Nephron progenitor cell (in vitro differentiated cells): Measurements from ENCODE around the gene KLHDC4.

Experiments
- DNase-seq: peaks from one replicate; pipeline ENCODE4 v3.0.0; 2021
- H3K27ac Mint-ChIP-seq: 2 replicates; pipeline ENCODE4 v1.8.0; 2021; ENCODE audit warnings: mild to moderate bottlenecking, moderate library complexity, mixed read lengths
- H3K27me3 Mint-ChIP-seq: 2 replicates; pipeline ENCODE4 v1.8.0; 2021; ENCODE audit warnings: mild to moderate bottlenecking, low read depth, mixed read lengths; ENCODE audit not compliant: poor library complexity
- H3K36me3 Mint-ChIP-seq: 2 replicates; pipeline ENCODE4 v1.8.0; 2021; ENCODE audit warnings: low read depth, mixed read lengths
- H3K4me1 Mint-ChIP-seq: 2 replicates; pipeline ENCODE4 v1.8.0; 2021; ENCODE audit warnings: mixed read lengths
- H3K4me3 Mint-ChIP-seq: 2 replicates; pipeline ENCODE4 v1.8.0; 2021; ENCODE audit warnings: mild to moderate bottlenecking, moderate library complexity, mixed read lengths
- H3K9me3 Mint-ChIP-seq: 2 replicates; pipeline ENCODE4 v1.8.0; 2021; ENCODE audit warnings: mild to moderate bottlenecking, moderate library complexity, mixed read lengths
- CTCF ChIP-seq: fragments of 200-600 bp; sonication (generic); IDR thresholded peaks from 2 replicates; pipeline ENCODE4 v1.5.0; 2021; ENCODE audit warnings: antibody characterized with exemption

Gene KLHDC4

GRCh38 chr16:87800497-87800896 lies 34.7 kb upstream of the KLHDC4 start:
- no peak for TF ChIP-seq CTCF
- peaks cover 4% of the 10 kb centered on the region for H3K9me3 Mint-ChIP-seq
- no peak for DNase-seq
- H3K4me3 Mint-ChIP-seq, result no peak overlapping the region
- H3K4me1 Mint-ChIP-seq, result no peaks in the 10 kb centered on the region
- no peak overlapping the region for H3K27ac Mint-ChIP-seq
- no peaks in the 10 kb centered on the region for H3K27me3 Mint-ChIP-seq
- no peaks in the 10 kb centered on the region for H3K36me3 Mint-ChIP-seq

- Mint-ChIP-seq H3K36me3 (no peaks in the 10 kb centered on the region), H3K4me3 (no peak overlapping the region), H3K27me3 (no peaks in the 10 kb centered on the region), H3K4me1 (peaks cover 24% of the 10 kb centered on the region), H3K9me3 (peaks cover 4% of the 10 kb centered on the region), H3K27ac (no peak overlapping the region)
- no peak for DNase-seq
- TF ChIP-seq CTCF, result no peak
Measured at GRCh38 chr16:87795336-87795735, 29.6 kb upstream of the KLHDC4 start.

GRCh38 chr16:87794485-87795078 lies 28.8 kb upstream of the KLHDC4 start:
- DNase-seq, result no peak
- peaks cover under 1% of the 10 kb centered on the region for H3K27me3 Mint-ChIP-seq
- TF ChIP-seq CTCF, result no peak
- peaks cover 24% of the 10 kb centered on the region for H3K4me1 Mint-ChIP-seq
- peaks cover 4% of the 10 kb centered on the region for H3K9me3 Mint-ChIP-seq
- H3K27ac Mint-ChIP-seq, result peak overlapping the region; percentile 25
- no peaks in the 10 kb centered on the region for H3K36me3 Mint-ChIP-seq
- no peak overlapping the region for H3K4me3 Mint-ChIP-seq

GRCh38 chr16:87792205-87792565 lies 26.4 kb upstream of the KLHDC4 start:
- Mint-ChIP-seq H3K4me3 (no peak overlapping the region), H3K27ac (peak overlapping the region; percentile 75), H3K9me3 (no peaks in the 10 kb centered on the region)

GRCh38 chr16:87791295-87792204 lies 25.8 kb upstream of the KLHDC4 start:
- no peak for TF ChIP-seq CTCF
- Mint-ChIP-seq H3K27me3 (peaks cover 7% of the 10 kb centered on the region), H3K27ac (peak overlapping the region; percentile 75), H3K4me3 (no peak overlapping the region), H3K4me1 (peaks cover 24% of the 10 kb centered on the region), H3K9me3 (no peaks in the 10 kb centered on the region), H3K36me3 (no peaks in the 10 kb centered on the region)
- peak; percentile 21 for DNase-seq

More at GRCh38 chr16:87792205-87792565, 26.4 kb upstream of the KLHDC4 start:
- H3K4me1 Mint-ChIP-seq, result peaks cover 24% of the 10 kb centered on the region
- TF ChIP-seq CTCF, result no peak
- H3K27me3 Mint-ChIP-seq, result peaks cover 7% of the 10 kb centered on the region
- no peak for DNase-seq
- no peaks in the 10 kb centered on the region for H3K36me3 Mint-ChIP-seq
